ENCODE data around the gene EPC1. TPM values are rescaled to one million over a fixed set of nuclear protein-coding genes. Genes with fewer than 3 reads are reported as not detected.

The EPC1 gene
- total RNA-seq, 1 experiment from 2014 or later: 21.5 TPM

- Histone ChIP-seq H3K79me2 (ENCODE audit: low read depth) (peaks cover 96% of the 10 kb centered on the region), H3K4me3 (no peak overlapping the region), H3K9me2 (ENCODE audit: insufficient read depth) (no peaks in the 10 kb centered on the region), H3K36me3 (ENCODE audit: low read depth) (no peaks in the 10 kb centered on the region), H3K27me3 (ENCODE audit: insufficient read depth, low read depth) (no peaks in the 10 kb centered on the region), H3K4me2 (no peak overlapping the region), H3K27ac (no peak overlapping the region), H2AFZ (no peak overlapping the region), H3F3A (ENCODE audit: insufficient read depth, low read depth) (no peaks in the 10 kb centered on the region), H3K9me3 (ENCODE audit: insufficient read depth, low read depth) (no peaks in the 10 kb centered on the region), H4K20me1 (ENCODE audit: insufficient read depth) (peaks cover 28% of the 10 kb centered on the region), H3K4me1 (replicated peaks; ENCODE audit: insufficient read depth) (no peaks in the 10 kb centered on the region; the same call in 1 of the 2 replicates)
- BruUV-seq (replicated peaks): no TSS peak
- ChIA-PET POLR2A (ENCODE audit: unreplicated experiment) (interaction anchor here (0.5 to 0.6 kb wide), 2 partner anchors 12 to 67 kb away, joined by 5 to 9 read pairs; no protein-coding TSS in a partner anchor), CTCF (no interaction called here)
- intact Hi-C loops (cut with micrococcal nuclease; ENCODE audit: unreplicated experiment): no loop called here
- no peak for TF ChIP-seq CTCF (conservative IDR thresholded peaks at IDR 0.05)
- no peak for TF ChIP-seq EZH2 (IDR thresholded peaks at IDR 0.05; ENCODE audit: low read depth)
- no peak for DNase-seq
These were observed 13.1 kb downstream of the EPC1 start for GRCh38 chr10:32333849-32334248.

- Histone ChIP-seq H3K27me3 (ENCODE audit: insufficient read depth, low read depth) (no peaks in the 10 kb centered on the region), H3K79me2 (ENCODE audit: low read depth) (peaks cover 98% of the 10 kb centered on the region), H3K36me3 (ENCODE audit: low read depth) (no peaks in the 10 kb centered on the region), H3K4me2 (no peak overlapping the region), H3K4me3 (no peak overlapping the region), H2AFZ (no peak overlapping the region), H3F3A (ENCODE audit: insufficient read depth, low read depth) (no peaks in the 10 kb centered on the region), H3K9me3 (ENCODE audit: insufficient read depth, low read depth) (no peaks in the 10 kb centered on the region), H4K20me1 (ENCODE audit: insufficient read depth) (peaks cover 33% of the 10 kb centered on the region), H3K27ac (no peak overlapping the region), H3K4me1 (replicated peaks; ENCODE audit: insufficient read depth) (no peaks in the 10 kb centered on the region; the same call in 1 of the 2 replicates), H3K9me2 (ENCODE audit: insufficient read depth) (no peaks in the 10 kb centered on the region)
- CTCF ChIA-PET: no interaction called here
- POLR2A ChIA-PET (ENCODE audit: unreplicated experiment): no interaction called here
- DNase-seq: no peak
- no TSS peak for BruUV-seq (replicated peaks)
- TF ChIP-seq CTCF (conservative IDR thresholded peaks at IDR 0.05): no peak
- no peak for TF ChIP-seq EZH2 (IDR thresholded peaks at IDR 0.05; ENCODE audit: low read depth)
- intact Hi-C loops (cut with micrococcal nuclease; ENCODE audit: unreplicated experiment): no loop called here
These were observed 14.6 kb downstream of the EPC1 start for GRCh38 chr10:32332299-32332750.

GRCh38 chr10:32331606-32332005 lies 15.4 kb downstream of the EPC1 start:
- Histone ChIP-seq H3K9me2 (ENCODE audit: insufficient read depth) (no peaks in the 10 kb centered on the region), H3K4me3 (no peak overlapping the region), H3K79me2 (ENCODE audit: low read depth) (peaks cover 98% of the 10 kb centered on the region), H2AFZ (no peak overlapping the region), H3K4me1 (replicated peaks; ENCODE audit: insufficient read depth) (no peaks in the 10 kb centered on the region; the same call in 1 of the 2 replicates), H3K36me3 (ENCODE audit: low read depth) (no peaks in the 10 kb centered on the region), H3F3A (ENCODE audit: insufficient read depth, low read depth) (no peaks in the 10 kb centered on the region), H4K20me1 (ENCODE audit: insufficient read depth) (peaks cover 33% of the 10 kb centered on the region), H3K4me2 (no peak overlapping the region), H3K9me3 (ENCODE audit: insufficient read depth, low read depth) (no peaks in the 10 kb centered on the region), H3K27ac (no peak overlapping the region), H3K27me3 (ENCODE audit: insufficient read depth, low read depth) (no peaks in the 10 kb centered on the region)
- TF ChIP-seq CTCF (conservative IDR thresholded peaks at IDR 0.05) (no peak), EZH2 (IDR thresholded peaks at IDR 0.05; ENCODE audit: low read depth) (no peak)
- BruUV-seq (replicated peaks): no TSS peak
- ChIA-PET CTCF (no interaction called here), POLR2A (ENCODE audit: unreplicated experiment) (no interaction called here)
- no peak for DNase-seq
- intact Hi-C loops (cut with micrococcal nuclease; ENCODE audit: unreplicated experiment): no loop called here

Data from PC-9 (cell line).